Activated naive CD4-positive, alpha-beta T cell treated with anti-CD3 and anti-CD28 coated beads for 36 hours (primary cell): ENCODE results near the gene DPCD. TPM values are rescaled to one million over a fixed set of nuclear protein-coding genes. Genes with fewer than 3 reads are reported as not detected.

Source experiments
- CTCF ChIA-PET: fragments of 350-600 bp; sonication (Branson Sonifier 250); formaldehyde crosslinking; loops from one replicate; lab custom pipeline; 2021; ENCODE audit warnings: antibody characterized with exemption; lab: Charles Lee
- DNase-seq: peaks from one replicate; pipeline ENCODE4 v3.0.0-alpha.2; 2020
- H3K27ac Mint-ChIP-seq: one replicate; pipeline ENCODE4 v1.8.0; 2021; ENCODE audit warnings: mild to moderate bottlenecking, mixed read lengths
- H3K27me3 Mint-ChIP-seq: one replicate; pipeline ENCODE4 v1.8.0; 2021; ENCODE audit warnings: low read depth, mixed read lengths
- H3K36me3 Mint-ChIP-seq: one replicate; pipeline ENCODE4 v1.8.0; 2021; ENCODE audit warnings: low read depth, mixed read lengths
- H3K4me1 Mint-ChIP-seq: one replicate; pipeline ENCODE4 v1.8.0; 2021; ENCODE audit warnings: low read depth, mixed read lengths
- H3K4me3 Mint-ChIP-seq: one replicate; pipeline ENCODE4 v1.8.0; 2021; ENCODE audit warnings: mild to moderate bottlenecking, moderate library complexity, mixed read lengths
- H3K9me3 Mint-ChIP-seq: one replicate; pipeline ENCODE4 v1.8.0; 2021; ENCODE audit warnings: mixed read lengths
- intact Hi-C: fragments of 100-400 bp; cut with micrococcal nuclease; formaldehyde crosslinking; loops from one replicate; pipeline ENCODE4 v1.15.1; 2023
- total RNA-seq, 2 experiments: library from RNA; stranded (reverse); gene quantifications; one replicate each; pipeline ENCODE4 v1.2.3, GENCODE V29; 2021

The DPCD gene
- total RNA-seq, 2 experiments from 2014 or later: 13.8 to 14.1 TPM

DNA sequence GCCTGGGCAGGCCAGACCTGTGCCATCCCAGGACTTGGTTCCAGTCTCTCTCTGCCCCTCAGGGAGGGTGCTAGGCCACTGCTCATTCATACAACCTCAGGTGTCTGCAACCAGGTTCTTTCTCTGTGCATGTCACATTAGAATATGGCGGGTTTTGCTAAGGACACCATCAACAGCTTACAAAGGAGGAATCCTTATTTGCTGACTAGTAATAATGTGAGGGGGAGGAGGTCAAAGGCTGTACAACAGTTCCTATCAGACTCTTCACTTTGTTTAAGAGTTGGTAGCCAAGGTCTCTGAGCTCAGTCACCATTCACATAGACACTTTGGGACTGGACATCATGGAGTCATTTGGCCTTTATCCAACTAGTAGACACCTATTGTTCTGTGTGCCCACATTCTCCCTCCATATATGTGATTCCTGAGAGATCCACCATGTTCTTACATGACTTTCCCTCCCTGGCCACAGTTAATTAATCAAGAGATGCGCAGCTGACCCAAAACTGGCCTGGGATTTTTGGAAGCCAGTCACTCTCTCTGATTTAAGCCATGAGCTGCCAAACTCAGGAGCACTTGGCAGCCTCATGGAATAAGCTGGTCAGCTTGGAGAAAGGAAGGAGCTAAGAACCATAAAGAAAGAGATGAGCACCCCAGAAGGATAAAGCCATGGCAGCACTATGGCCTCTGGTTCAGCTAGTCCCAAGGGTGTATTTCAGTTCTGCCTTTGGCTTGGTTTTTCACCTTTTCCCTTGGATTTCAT, 51.2 kb downstream of the DPCD start:
- no peaks in the 10 kb centered on the region for H3K27me3 Mint-ChIP-seq
- H3K4me1 Mint-ChIP-seq: peaks cover 8% of the 10 kb centered on the region
- H3K27ac Mint-ChIP-seq: no peak overlapping the region
- no peaks in the 10 kb centered on the region for H3K9me3 Mint-ChIP-seq
- CTCF ChIA-PET: no interaction called here
- H3K4me3 Mint-ChIP-seq: no peak overlapping the region
- intact Hi-C loops: no loop called here
- DNase-seq: no peak
- H3K36me3 Mint-ChIP-seq: peaks cover 21% of the 10 kb centered on the region

DNA sequence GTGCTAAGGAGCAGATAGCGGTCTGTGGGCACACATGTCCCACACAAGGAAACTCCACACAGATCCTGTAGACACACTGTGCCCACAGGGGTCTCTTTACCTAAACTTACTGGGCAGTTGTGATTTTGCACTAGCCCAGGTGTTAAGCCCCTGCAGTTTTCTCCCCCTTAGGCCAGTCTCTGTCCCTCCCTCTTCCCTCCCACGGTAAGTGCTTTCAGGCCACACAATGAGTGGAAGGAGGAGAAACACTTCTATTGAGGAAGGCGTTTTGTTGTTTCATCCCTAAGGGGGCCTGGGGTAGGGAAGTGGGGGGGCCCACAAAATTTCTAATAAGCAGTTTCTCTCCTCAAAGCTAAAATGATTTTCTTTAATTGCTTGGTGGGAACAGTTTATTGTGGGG, 55.4 kb downstream of the DPCD start:
- intact Hi-C loops: no loop called here
- Mint-ChIP-seq H3K4me3 (no peak overlapping the region), H3K9me3 (no peaks in the 10 kb centered on the region), H3K4me1 (peaks cover 2% of the 10 kb centered on the region), H3K27ac (no peak overlapping the region), H3K36me3 (peaks cover 20% of the 10 kb centered on the region), H3K27me3 (no peaks in the 10 kb centered on the region)
- CTCF ChIA-PET: no interaction called here
- DNase-seq: no peak

DNA sequence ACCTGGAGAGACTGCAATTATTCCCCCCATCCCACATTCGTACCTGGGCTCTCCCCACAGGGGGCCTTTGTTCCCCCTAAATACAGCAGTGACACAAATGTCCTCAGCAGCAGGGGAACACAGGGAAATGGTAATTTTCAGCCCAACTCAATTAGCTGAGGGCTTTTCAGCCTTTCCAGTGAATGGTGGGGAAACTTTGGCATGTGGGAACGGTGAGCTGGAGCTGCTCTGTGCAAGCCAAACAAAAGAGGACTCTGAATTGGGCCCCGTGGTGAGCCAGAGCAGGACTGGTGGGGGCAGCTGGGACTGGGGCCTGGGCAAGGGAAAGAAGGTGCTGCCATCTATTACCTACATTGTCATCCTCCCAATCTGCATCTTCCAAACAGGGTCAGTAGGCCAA, 55.9 kb downstream of the DPCD start:
- Mint-ChIP-seq H3K4me1 (peaks cover 2% of the 10 kb centered on the region), H3K27ac (no peak overlapping the region), H3K9me3 (no peaks in the 10 kb centered on the region), H3K27me3 (no peaks in the 10 kb centered on the region), H3K4me3 (no peak overlapping the region), H3K36me3 (peaks cover 22% of the 10 kb centered on the region)
- CTCF ChIA-PET: interaction anchor here (1.1 kb wide), 1 partner anchor 45 kb away, joined by 5 read pairs; no protein-coding TSS in a partner anchor
- intact Hi-C loops: no loop called here
- no peak for DNase-seq

GRCh38 chr10:101645659-101646058, 57.5 kb downstream of the DPCD start:
- Mint-ChIP-seq H3K4me3 (no peak overlapping the region), H3K9me3 (no peaks in the 10 kb centered on the region), H3K36me3 (peaks cover 20% of the 10 kb centered on the region), H3K27me3 (no peaks in the 10 kb centered on the region), H3K4me1 (peaks cover 2% of the 10 kb centered on the region), H3K27ac (no peak overlapping the region)
- CTCF ChIA-PET: no interaction called here
- intact Hi-C loops: no loop called here
- no peak for DNase-seq

DNA sequence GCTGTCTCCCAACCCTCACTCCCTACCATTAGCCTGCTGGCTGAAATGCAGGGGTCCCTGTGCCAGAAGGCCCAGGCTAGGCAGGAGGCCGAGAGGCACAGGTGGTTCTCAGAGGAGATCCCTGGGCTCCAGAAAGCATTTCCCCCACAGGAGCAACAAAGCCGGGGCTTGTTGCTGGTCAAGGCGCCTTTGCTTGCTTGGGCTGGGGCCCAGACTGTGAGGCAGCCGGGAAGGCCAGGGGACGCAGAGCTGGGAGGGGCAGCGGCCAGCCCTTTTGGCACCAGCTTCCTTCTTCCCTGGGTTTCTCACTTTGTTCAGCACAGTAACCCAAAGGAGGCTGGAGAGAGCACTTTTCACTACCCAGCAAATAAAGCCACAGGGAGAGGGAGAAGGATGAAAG, 58.2 kb downstream of the DPCD start:
- H3K36me3 Mint-ChIP-seq: peaks cover 19% of the 10 kb centered on the region
- intact Hi-C loops: no loop called here
- DNase-seq: no peak

DNA sequence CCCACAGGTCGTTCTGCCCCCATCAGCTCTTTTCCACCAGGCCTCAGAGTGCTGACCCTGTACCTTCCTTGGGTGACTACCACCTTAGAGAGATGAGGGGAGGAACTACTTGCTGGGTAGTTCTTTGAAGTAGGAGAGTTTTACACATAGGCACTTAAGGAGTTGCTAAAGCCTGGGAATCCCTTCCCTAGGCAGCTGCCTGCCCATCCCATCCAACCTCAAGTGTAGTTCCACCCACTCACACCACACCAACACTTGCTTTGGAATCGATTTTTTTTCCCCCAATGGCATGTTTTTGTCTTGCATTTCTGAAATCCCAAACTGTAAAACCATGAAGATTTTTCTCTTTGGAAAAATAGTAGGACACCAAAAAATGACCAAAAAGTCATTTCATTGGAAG, 59.1 kb downstream of the DPCD start:
- Mint-ChIP-seq H3K9me3 (no peaks in the 10 kb centered on the region), H3K36me3 (peaks cover 16% of the 10 kb centered on the region), H3K27me3 (no peaks in the 10 kb centered on the region), H3K4me3 (no peak overlapping the region), H3K4me1 (peaks cover 2% of the 10 kb centered on the region), H3K27ac (no peak overlapping the region)
- no peak for DNase-seq
- intact Hi-C loops: no loop called here
- CTCF ChIA-PET: interaction anchor here (0.8 kb wide), 1 partner anchor 134 kb away, joined by 3 read pairs; no protein-coding TSS in a partner anchor

More for the DNA sequence above, 58.2 kb downstream of the DPCD start:
- H3K27me3 Mint-ChIP-seq: no peaks in the 10 kb centered on the region
- peaks cover 2% of the 10 kb centered on the region for H3K4me1 Mint-ChIP-seq
- CTCF ChIA-PET: no interaction called here
- no peak overlapping the region for H3K4me3 Mint-ChIP-seq
- H3K27ac Mint-ChIP-seq: no peak overlapping the region
- H3K9me3 Mint-ChIP-seq: no peaks in the 10 kb centered on the region

GRCh38 chr10:101649525-101650085, 61.5 kb downstream of the DPCD start:
- no peak overlapping the region for H3K27ac Mint-ChIP-seq
- H3K9me3 Mint-ChIP-seq: no peaks in the 10 kb centered on the region
- CTCF ChIA-PET: no interaction called here
- H3K36me3 Mint-ChIP-seq: peaks cover 12% of the 10 kb centered on the region
- no peaks in the 10 kb centered on the region for H3K4me1 Mint-ChIP-seq
- DNase-seq: no peak
- H3K27me3 Mint-ChIP-seq: no peaks in the 10 kb centered on the region
- intact Hi-C loops: no loop called here
- no peak overlapping the region for H3K4me3 Mint-ChIP-seq

DNA sequence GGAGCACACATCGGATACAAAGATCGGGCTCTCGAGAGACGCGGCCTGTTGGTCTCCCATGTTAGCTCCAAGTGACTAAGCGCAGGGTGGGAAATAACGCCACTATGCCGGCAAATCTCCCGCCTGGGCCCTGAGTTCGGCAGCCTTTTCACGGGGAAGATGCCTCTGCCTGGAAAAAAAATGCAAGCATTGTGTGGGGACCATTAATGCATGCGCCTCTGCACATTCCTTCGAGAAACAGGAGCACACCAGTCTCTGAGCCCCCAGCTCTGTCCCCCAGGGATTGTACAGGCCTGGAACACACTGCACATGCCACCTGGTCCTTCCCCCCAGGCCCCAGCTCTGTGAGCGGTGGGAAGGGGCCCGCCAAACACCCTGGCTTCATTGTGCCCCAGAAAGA, 62.7 kb downstream of the DPCD start:
- peaks cover 14% of the 10 kb centered on the region for H3K36me3 Mint-ChIP-seq
- no peak for DNase-seq
- no peaks in the 10 kb centered on the region for H3K27me3 Mint-ChIP-seq
- no peak overlapping the region for H3K4me3 Mint-ChIP-seq
- no peak overlapping the region for H3K27ac Mint-ChIP-seq
- CTCF ChIA-PET: no interaction called here
- no peaks in the 10 kb centered on the region for H3K4me1 Mint-ChIP-seq
- H3K9me3 Mint-ChIP-seq: no peaks in the 10 kb centered on the region
- intact Hi-C loops: no loop called here

- intact Hi-C loops: no loop called here
- Mint-ChIP-seq H3K36me3 (peaks cover 14% of the 10 kb centered on the region), H3K27me3 (no peaks in the 10 kb centered on the region), H3K27ac (no peak overlapping the region), H3K4me3 (no peak overlapping the region), H3K4me1 (no peaks in the 10 kb centered on the region), H3K9me3 (no peaks in the 10 kb centered on the region)
- no peak for DNase-seq
- CTCF ChIA-PET: no interaction called here
These were observed 63.2 kb downstream of the DPCD start for GRCh38 chr10:101651336-101651735.

- no peaks in the 10 kb centered on the region for H3K27me3 Mint-ChIP-seq
- no peak for DNase-seq
- no peaks in the 10 kb centered on the region for H3K9me3 Mint-ChIP-seq
- no peak overlapping the region for H3K27ac Mint-ChIP-seq
- no peaks in the 10 kb centered on the region for H3K4me1 Mint-ChIP-seq
- H3K4me3 Mint-ChIP-seq: no peak overlapping the region
- H3K36me3 Mint-ChIP-seq: peaks cover 20% of the 10 kb centered on the region
- intact Hi-C loops: no loop called here
- CTCF ChIA-PET: interaction anchor here (1.2 kb wide), 1 partner anchor 18 kb away, joined by 4 read pairs; no protein-coding TSS in a partner anchor
These were observed 65.4 kb downstream of the DPCD start for GRCh38 chr10:101653536-101653935.

DNA sequence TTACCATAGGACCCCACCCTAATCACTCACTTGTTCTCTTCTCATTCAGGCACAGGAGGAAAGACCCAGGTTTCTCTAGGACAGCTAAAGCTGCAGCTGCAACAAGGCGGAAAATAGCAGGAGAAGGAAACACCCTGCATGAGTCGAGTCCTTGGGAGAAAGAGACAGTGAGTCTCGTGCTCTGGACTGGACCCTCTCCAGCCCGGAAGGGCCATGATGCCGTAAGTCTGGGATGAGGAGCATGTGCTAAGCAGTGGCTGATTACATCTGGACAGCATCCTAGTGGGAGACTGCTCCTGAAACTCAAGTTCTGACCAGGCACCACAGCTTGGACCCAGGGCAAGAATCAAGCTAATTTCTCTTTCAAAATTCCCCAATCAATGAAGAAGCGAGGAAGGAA, 67.4 kb downstream of the DPCD start:
- no peaks in the 10 kb centered on the region for H3K4me1 Mint-ChIP-seq
- no peaks in the 10 kb centered on the region for H3K27me3 Mint-ChIP-seq
- H3K27ac Mint-ChIP-seq: no peak overlapping the region
- H3K9me3 Mint-ChIP-seq: no peaks in the 10 kb centered on the region
- no peak overlapping the region for H3K4me3 Mint-ChIP-seq
- peaks cover 14% of the 10 kb centered on the region for H3K36me3 Mint-ChIP-seq
- CTCF ChIA-PET: no interaction called here
- no peak for DNase-seq
- intact Hi-C loops: no loop called here

- Mint-ChIP-seq H3K4me1 (no peaks in the 10 kb centered on the region), H3K27ac (no peak overlapping the region), H3K9me3 (no peaks in the 10 kb centered on the region), H3K36me3 (peaks cover 15% of the 10 kb centered on the region), H3K4me3 (no peak overlapping the region), H3K27me3 (no peaks in the 10 kb centered on the region)
- intact Hi-C loops: no loop called here
- CTCF ChIA-PET: no interaction called here
- DNase-seq: no peak
These were observed 68.8 kb downstream of the DPCD start for GRCh38 chr10:101656890-101657289.

DNA sequence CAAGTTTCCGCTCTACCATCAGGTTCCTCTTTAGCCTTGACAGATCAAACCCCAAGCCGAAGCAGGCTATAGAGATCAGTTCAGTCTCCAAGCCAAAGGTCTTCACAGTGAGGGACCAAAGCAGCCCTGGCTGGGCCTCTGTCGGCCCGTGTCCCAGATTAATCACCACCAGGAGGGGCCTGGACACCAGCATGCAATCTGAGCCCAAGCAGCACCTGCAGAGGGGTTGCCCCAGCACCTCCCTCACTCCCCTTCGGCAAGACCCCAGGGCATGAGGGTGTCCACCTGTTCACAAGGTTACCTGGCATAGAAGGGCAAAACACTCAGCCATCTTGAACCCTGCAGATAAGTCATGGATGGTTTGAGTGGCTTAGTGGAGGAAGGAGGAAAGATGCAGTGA, 70.9 kb downstream of the DPCD start:
- DNase-seq: no peak
- Mint-ChIP-seq H3K9me3 (no peaks in the 10 kb centered on the region), H3K36me3 (peaks cover 19% of the 10 kb centered on the region), H3K27ac (no peak overlapping the region), H3K4me3 (no peak overlapping the region), H3K27me3 (no peaks in the 10 kb centered on the region), H3K4me1 (no peaks in the 10 kb centered on the region)
- CTCF ChIA-PET: no interaction called here
- intact Hi-C loops: no loop called here
